GM12878 (cell line): Measurements from ENCODE around the gene POR. TPM values are rescaled to one million over a fixed set of nuclear protein-coding genes. Genes with fewer than 3 reads are reported as not detected.

Experiments
- ATAC-seq: fragments of 200-7000 bp; cut with Tn5 transposase; 3 replicates; pipeline ENCODE4 v1.9.1; 2020; ENCODE audit warnings: mild to moderate bottlenecking, moderate library complexity
- BruUV-seq: library from RNA; stranded (reverse); fragments of 400-500 nt; replicated peaks from 2 replicates; lab custom pipeline; 2021; lab: Mats Ljungman, UMichigan
- CTCF ChIA-PET: fragments of 300-600 bp; sonication (Branson Sonifier 250); formaldehyde crosslinking; extraction: SDS; loops from one replicate; lab custom pipeline; 2021; ENCODE audit warnings: inconsistent platforms; lab: Yijun Ruan, JAX
- POLR2A ChIA-PET: fragments of 350-600 bp; formaldehyde crosslinking; extraction: SDS; loops from one replicate; lab custom pipeline; 2021; ENCODE audit warnings: inconsistent platforms; lab: Charles Lee
- RAD21 ChIA-PET: fragments of 300-600 bp; sonication (Branson Sonifier 250); formaldehyde crosslinking; loops from one replicate; lab custom pipeline; 2023; ENCODE audit warnings: antibody characterized with exemption; ENCODE audit not compliant: unreplicated experiment; lab: Charles Lee
- SMC1A ChIA-PET: fragments of 300-600 bp; sonication (Branson Sonifier 250); formaldehyde crosslinking; loops from one replicate; lab custom pipeline; 2023; ENCODE audit not compliant: unreplicated experiment, uncharacterized antibody; lab: Charles Lee
- DNase-seq: peaks from one replicate; pipeline ENCODE4 v3.0.0-alpha.2; 2011; ENCODE audit warnings: low read depth, low spot score
- FAIRE-seq: peaks from 3 replicates; lab custom pipeline; 2011; peaks lifted over from hg19 to GRCh38; lab: Jason Lieb, UNC
- H2AFZ ChIP-seq: 2 replicates; pipeline ENCODE4 v1.6.0; 2011; ENCODE audit warnings: low read depth, low read length, control low read depth; ENCODE audit not compliant: control insufficient read depth
- H3K27ac ChIP-seq: 2 replicates; pipeline ENCODE4 v1.5.1; 2011; ENCODE audit warnings: control low read depth; ENCODE audit not compliant: control insufficient read depth, insufficient read depth
- H3K27me3 ChIP-seq, 2 experiments: replicated peaks in 1 of 2; 2 replicates each; pipeline versions ENCODE4 v1.6.0 to v1.6.1; 2011; ENCODE audit warnings: low read length in 1 of 2; ENCODE audit not compliant: control insufficient read depth in 2 of 2, insufficient read depth in 2 of 2
- H3K36me3 ChIP-seq, 2 experiments: 2 replicates each; pipeline ENCODE4 v1.5.1; 2011; ENCODE audit warnings: low read length in 1 of 2; ENCODE audit not compliant: control insufficient read depth in 2 of 2, insufficient read depth in 2 of 2
- H3K4me1 ChIP-seq: 2 replicates; pipeline ENCODE4 v1.6.1; 2011; ENCODE audit warnings: mild to moderate bottlenecking, low read length, moderate library complexity, mixed read lengths; ENCODE audit not compliant: control insufficient read depth, insufficient read depth
- H3K4me2 ChIP-seq: 2 replicates; pipeline ENCODE4 v1.6.0; 2011; ENCODE audit warnings: control low read depth; ENCODE audit not compliant: control insufficient read depth, insufficient read depth
- H3K4me3 ChIP-seq: fragments of 200-600 bp; sonication (generic); 2 replicates; pipeline ENCODE4 v1.5.1; 2016
- H3K79me2 ChIP-seq: 2 replicates; pipeline ENCODE4 v1.6.0; 2011; ENCODE audit warnings: low read length; ENCODE audit not compliant: control insufficient read depth, insufficient read depth
- H3K9ac ChIP-seq: 2 replicates; pipeline ENCODE4 v1.8.0; 2011; ENCODE audit warnings: low read length, control low read depth, mixed read lengths; ENCODE audit not compliant: control insufficient read depth, insufficient read depth
- H3K9me3 ChIP-seq: replicated peaks from 3 replicates; pipeline ENCODE4 v1.5.1; 2011; ENCODE audit warnings: mild to moderate bottlenecking, low read length; ENCODE audit not compliant: control insufficient read depth, insufficient read depth
- H4K20me1 ChIP-seq: 2 replicates; pipeline ENCODE4 v1.6.0; 2011; ENCODE audit not compliant: control insufficient read depth, insufficient read depth
- BACH1 ChIP-seq: fragments of 450-650 bp; IDR thresholded peaks from 2 replicates; pipeline ENCODE4 v1.6.1; 2017; ENCODE audit warnings: mild to moderate bottlenecking, borderline replicate concordance
- CBX3 ChIP-seq: fragments of 200-600 bp; sonication (generic); IDR thresholded peaks from 2 replicates; pipeline ENCODE4 v1.6.1; 2016; ENCODE audit warnings: low read depth, borderline replicate concordance
- DPF2 ChIP-seq: fragments of 450-650 bp; IDR thresholded peaks from 2 replicates; pipeline ENCODE4 v1.6.1; 2017; ENCODE audit warnings: mild to moderate bottlenecking
- EP300 ChIP-seq, 2 experiments: fragments of 150-350 bp in 1 of 2; IDR thresholded peaks; 2 replicates each; pipeline ENCODE4 v1.6.1; 2011 to 2012; ENCODE audit warnings: low read depth in 2 of 2, low read length in 2 of 2, borderline replicate concordance in 1 of 2, improper control_type of control experiment in 1 of 2, inconsistent platforms in 1 of 2; ENCODE audit not compliant: control insufficient read depth in 1 of 2
- GABPA ChIP-seq: IDR thresholded peaks from 2 replicates; pipeline ENCODE4 v1.6.1; 2014; ENCODE audit warnings: antibody characterized with exemption, low read depth, mild to moderate bottlenecking, inconsistent platforms
- HDAC2 ChIP-seq: fragments of 200-600 bp; sonication (generic); IDR thresholded peaks from 2 replicates; pipeline ENCODE4 v1.6.1; 2017
- MEF2B ChIP-seq: fragments of 450-650 bp; IDR thresholded peaks from 2 replicates; pipeline ENCODE4 v1.6.1; 2018; ENCODE audit warnings: mild to moderate bottlenecking, moderate library complexity; ENCODE audit not compliant: partially characterized antibody, poor library complexity, severe bottlenecking
- MYC ChIP-seq: IDR thresholded peaks from 2 replicates; pipeline ENCODE4 v1.6.1; 2011; ENCODE audit warnings: mild to moderate bottlenecking, low read length, moderate library complexity, inconsistent platforms; ENCODE audit not compliant: insufficient read depth, insufficient replicate concordance, insufficient read length, severe bottlenecking
- POLR2AphosphoS5 ChIP-seq: IDR thresholded peaks from 2 replicates; pipeline ENCODE4 v1.6.1; 2011; ENCODE audit warnings: mild to moderate bottlenecking, low read length, inconsistent platforms
- POU2F2 ChIP-seq: IDR thresholded peaks from 3 replicates; pipeline ENCODE4 v1.6.1; 2011; ENCODE audit warnings: low read depth, mild to moderate bottlenecking, low read length, borderline replicate concordance
- SP1 ChIP-seq: IDR thresholded peaks from one replicate; pipeline ENCODE4 v1.6.1; 2011; ENCODE audit warnings: low read depth, low read length
- ZSCAN29 ChIP-seq: fragments of 450-650 bp; IDR thresholded peaks from 2 replicates; pipeline ENCODE4 v1.6.1; 2017; ENCODE audit warnings: mild to moderate bottlenecking, moderate library complexity
- WGBS: methylation state at CpG from one replicate; pipeline ENCODE4 v1.1.6; 2016; ENCODE audit warnings: low lambda C conversion rate; ENCODE audit not compliant: insufficient replicate concordance, insufficient coverage; ENCODE audit errors: missing lambda C conversion rate; 5-methylcytosine and 5-hydroxymethylcytosine counted together
- in situ Hi-C: fragments of 300-500 bp; cut with MboI; formaldehyde crosslinking; loops from 9 replicates; pipeline ENCODE4 v1.14.3; 2018; ENCODE audit warnings: mixed read lengths
- intact Hi-C: fragments of 100-400 bp; cut with micrococcal nuclease; formaldehyde crosslinking; loops from one replicate; pipeline ENCODE4 v1.14.2; 2022; ENCODE audit not compliant: unreplicated experiment
- polyA plus RNA-seq, 11 experiments: library from polyadenylated mRNA; depleted of rRNA in 4 of 11; unstranded in 6 of 11; stranded (reverse) in 5 of 11; fragments of >200 nt; fragmentation: Nextera tagmentation in 4 of 11; fragmentation: Illumina TruSeq in 1 of 11; extraction: Ambion mirVana in 4 of 11; extraction: Trizol in 1 of 11; gene quantifications; 1 replicate in 1 of 11; 2 replicates in 10 of 11; pipeline versions ENCODE4 v1.2.1 to v1.2.3, GENCODE V29; 2011 to 2016; ENCODE audit warnings: inconsistent platforms in 2 of 11, missing spikeins in 2 of 11, low read depth in 1 of 11
- total RNA-seq, 4 experiments: library from RNA; depleted of rRNA in 3 of 4; stranded (reverse); fragments of >200 nt in 3 of 4; fragmentation: Illumina TruSeq in 1 of 4; extraction: Trizol in 1 of 4; gene quantifications; 2 replicates each; pipeline versions ENCODE4 v1.2.1 to v1.2.3, GENCODE V29; 2013 to 2021
- TF ChIP-seq, protein P1 (sequence below): fragments of 450-650 bp; IDR thresholded peaks from 2 replicates; pipeline ENCODE4 v1.6.1; 2017; ENCODE audit warnings: mild to moderate bottlenecking
- TF ChIP-seq, protein P2 (sequence below): fragments of 450-650 bp; IDR thresholded peaks from 2 replicates; pipeline ENCODE4 v1.6.1; 2016; ENCODE audit warnings: mild to moderate bottlenecking, moderate library complexity, borderline replicate concordance
- TF ChIP-seq, protein P3 (sequence below): fragments of 450-650 bp; IDR thresholded peaks from 2 replicates; pipeline ENCODE4 v1.6.1; 2017; ENCODE audit warnings: borderline replicate concordance

POR gene
- total and polyA plus RNA-seq, 10 of the 15 experiments (the other 5 are each of a cell fraction or from before 2014, with no cell fraction given), result 2.2 to 75.8 (median 35.9) TPM

DNA sequence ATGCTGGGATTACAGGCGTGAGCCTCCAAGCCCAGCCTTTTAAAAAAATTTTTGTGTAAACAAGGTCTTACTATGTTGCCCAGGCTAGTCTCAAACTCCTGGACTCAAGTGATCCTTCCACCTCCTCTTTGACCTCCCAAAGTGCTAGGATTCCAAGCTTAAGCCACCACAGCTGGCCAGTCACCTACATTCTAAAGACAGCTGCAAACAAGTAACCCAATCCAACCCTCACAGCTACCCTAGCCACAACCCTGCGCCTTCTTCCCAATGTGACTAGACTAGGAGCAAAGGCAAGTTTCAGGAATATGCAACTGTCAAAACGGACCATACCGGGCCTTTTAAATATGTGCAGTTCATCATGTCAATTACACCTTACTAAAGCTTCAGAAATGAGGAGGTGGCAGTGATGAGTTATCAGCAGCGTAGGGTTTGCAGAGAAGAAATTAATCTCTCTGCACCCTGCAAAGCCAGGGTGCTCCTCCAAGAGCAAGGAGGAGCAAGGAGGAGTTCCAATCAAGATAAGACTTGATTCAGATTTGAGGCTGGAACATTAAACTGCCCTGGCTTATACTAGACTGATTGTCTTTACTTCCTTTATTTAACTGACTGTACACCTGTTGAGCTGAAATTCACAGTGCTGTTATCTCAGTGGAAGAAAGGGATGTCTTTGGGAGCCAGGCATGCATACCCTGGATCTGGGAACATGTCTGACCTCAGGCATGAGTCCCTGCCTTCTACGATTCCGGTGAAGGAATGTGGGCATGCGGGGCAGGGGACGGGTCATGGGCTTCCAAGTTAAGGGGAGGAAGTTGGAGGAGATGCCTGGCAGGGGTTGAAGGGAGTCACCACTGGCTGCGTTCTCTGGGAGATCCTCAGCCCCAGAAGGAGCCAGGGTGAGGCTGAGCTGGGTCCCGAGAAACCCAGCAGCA, 95.0 kb downstream of the POR start:
- Histone ChIP-seq H3K79me2 (no peaks in the 10 kb centered on the region), H3K9ac (no peak overlapping the region), H3K4me1 (peaks cover 19% of the 10 kb centered on the region), H3K9me3 (no peaks in the 10 kb centered on the region), H3K4me2 (no peak overlapping the region), H3K27me3 (no peaks in the 10 kb centered on the region), H3K27ac (no peak overlapping the region), H4K20me1 (no peaks in the 10 kb centered on the region), H3K36me3 (no peaks in the 10 kb centered on the region; a peak in 2 of 4 replicates), H3K4me3 (no peak overlapping the region), H2AFZ (no peak overlapping the region)
- in situ Hi-C loops, result no loop called here
- SMC1A ChIA-PET, result interaction anchor here (0.8 to 1.9 kb wide), 2 partner anchors 11 to 94 kb away, joined by 3 to 12 read pairs; no protein-coding TSS in a partner anchor
- BruUV-seq, result no TSS peak
- ATAC-seq, result no peak
- FAIRE-seq, result no peak
- 92% methylated on average over 11 of the region's 11 CpGs for WGBS
- CTCF ChIA-PET, result interaction anchor here (0.8 to 2.8 kb wide), 4 partner anchors 10 to 145 kb away, joined by 3 to 21 read pairs (median 14); no protein-coding TSS in a partner anchor
- DNase-seq, result no peak
- POLR2A ChIA-PET, result interaction anchor here (1.1 to 1.4 kb wide), 4 partner anchors 10 to 94 kb away, joined by 3 to 5 read pairs (median 4); no protein-coding TSS in a partner anchor
- intact Hi-C loops, result loop anchor here (10.0 kb wide), 1 partner anchor 235 kb away; the partner anchor contains the start of gene CCL26
- RAD21 ChIA-PET, result interaction anchor here (0.8 to 4.4 kb wide), 2 partner anchors 10 to 94 kb away, joined by 3 to 21 read pairs; no protein-coding TSS in a partner anchor
- TF ChIP-seq, protein P1, sequence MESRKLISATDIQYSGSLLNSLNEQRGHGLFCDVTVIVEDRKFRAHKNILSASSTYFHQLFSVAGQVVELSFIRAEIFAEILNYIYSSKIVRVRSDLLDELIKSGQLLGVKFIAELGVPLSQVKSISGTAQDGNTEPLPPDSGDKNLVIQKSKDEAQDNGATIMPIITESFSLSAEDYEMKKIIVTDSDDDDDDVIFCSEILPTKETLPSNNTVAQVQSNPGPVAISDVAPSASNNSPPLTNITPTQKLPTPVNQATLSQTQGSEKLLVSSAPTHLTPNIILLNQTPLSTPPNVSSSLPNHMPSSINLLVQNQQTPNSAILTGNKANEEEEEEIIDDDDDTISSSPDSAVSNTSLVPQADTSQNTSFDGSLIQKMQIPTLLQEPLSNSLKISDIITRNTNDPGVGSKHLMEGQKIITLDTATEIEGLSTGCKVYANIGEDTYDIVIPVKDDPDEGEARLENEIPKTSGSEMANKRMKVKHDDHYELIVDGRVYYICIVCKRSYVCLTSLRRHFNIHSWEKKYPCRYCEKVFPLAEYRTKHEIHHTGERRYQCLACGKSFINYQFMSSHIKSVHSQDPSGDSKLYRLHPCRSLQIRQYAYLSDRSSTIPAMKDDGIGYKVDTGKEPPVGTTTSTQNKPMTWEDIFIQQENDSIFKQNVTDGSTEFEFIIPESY, result no peak
- TF ChIP-seq, protein P2, sequence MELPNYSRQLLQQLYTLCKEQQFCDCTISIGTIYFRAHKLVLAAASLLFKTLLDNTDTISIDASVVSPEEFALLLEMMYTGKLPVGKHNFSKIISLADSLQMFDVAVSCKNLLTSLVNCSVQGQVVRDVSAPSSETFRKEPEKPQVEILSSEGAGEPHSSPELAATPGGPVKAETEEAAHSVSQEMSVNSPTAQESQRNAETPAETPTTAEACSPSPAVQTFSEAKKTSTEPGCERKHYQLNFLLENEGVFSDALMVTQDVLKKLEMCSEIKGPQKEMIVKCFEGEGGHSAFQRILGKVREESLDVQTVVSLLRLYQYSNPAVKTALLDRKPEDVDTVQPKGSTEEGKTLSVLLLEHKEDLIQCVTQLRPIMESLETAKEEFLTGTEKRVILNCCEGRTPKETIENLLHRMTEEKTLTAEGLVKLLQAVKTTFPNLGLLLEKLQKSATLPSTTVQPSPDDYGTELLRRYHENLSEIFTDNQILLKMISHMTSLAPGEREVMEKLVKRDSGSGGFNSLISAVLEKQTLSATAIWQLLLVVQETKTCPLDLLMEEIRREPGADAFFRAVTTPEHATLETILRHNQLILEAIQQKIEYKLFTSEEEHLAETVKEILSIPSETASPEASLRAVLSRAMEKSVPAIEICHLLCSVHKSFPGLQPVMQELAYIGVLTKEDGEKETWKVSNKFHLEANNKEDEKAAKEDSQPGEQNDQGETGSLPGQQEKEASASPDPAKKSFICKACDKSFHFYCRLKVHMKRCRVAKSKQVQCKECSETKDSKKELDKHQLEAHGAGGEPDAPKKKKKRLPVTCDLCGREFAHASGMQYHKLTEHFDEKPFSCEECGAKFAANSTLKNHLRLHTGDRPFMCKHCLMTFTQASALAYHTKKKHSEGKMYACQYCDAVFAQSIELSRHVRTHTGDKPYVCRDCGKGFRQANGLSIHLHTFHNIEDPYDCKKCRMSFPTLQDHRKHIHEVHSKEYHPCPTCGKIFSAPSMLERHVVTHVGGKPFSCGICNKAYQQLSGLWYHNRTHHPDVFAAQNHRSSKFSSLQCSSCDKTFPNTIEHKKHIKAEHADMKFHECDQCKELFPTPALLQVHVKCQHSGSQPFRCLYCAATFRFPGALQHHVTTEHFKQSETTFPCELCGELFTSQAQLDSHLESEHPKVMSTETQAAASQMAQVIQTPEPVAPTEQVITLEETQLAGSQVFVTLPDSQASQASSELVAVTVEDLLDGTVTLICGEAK, result no peak
- TF ChIP-seq MEF2B (no peak), GABPA (no peak), CBX3 (no peak), EP300 (IDR thresholded peaks at IDR 0.05; ENCODE audit: borderline replicate concordance in 1 of 2, control insufficient read depth in 1 of 2, low read depth in 2 of 2, low read length in 2 of 2) (no peak), POU2F2 (no peak), SP1 (no peak), DPF2 (no peak), ZSCAN29 (no peak), MYC (no peak), BACH1 (no peak), POLR2AphosphoS5 (no peak), HDAC2 (no peak)
- TF ChIP-seq, protein P3, sequence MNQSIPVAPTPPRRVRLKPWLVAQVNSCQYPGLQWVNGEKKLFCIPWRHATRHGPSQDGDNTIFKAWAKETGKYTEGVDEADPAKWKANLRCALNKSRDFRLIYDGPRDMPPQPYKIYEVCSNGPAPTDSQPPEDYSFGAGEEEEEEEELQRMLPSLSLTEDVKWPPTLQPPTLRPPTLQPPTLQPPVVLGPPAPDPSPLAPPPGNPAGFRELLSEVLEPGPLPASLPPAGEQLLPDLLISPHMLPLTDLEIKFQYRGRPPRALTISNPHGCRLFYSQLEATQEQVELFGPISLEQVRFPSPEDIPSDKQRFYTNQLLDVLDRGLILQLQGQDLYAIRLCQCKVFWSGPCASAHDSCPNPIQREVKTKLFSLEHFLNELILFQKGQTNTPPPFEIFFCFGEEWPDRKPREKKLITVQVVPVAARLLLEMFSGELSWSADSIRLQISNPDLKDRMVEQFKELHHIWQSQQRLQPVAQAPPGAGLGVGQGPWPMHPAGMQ, result no peak
